ENCODE measurements around the gene OR9A2.
A peak's percentile ranks its signal among the peaks of the same experiment; 100 is the strongest.

The OR9A2 gene

GRCh38 chr7:143048827-143049226 is 21.9 kb upstream of the OR9A2 start:
- no peaks in the 10 kb centered on the region for H3K9me3 ChIP-seq (ENCODE audit: control insufficient read depth, low read length)
- H3K27me3 ChIP-seq (ENCODE audit: control insufficient read depth, insufficient read depth, low read length, poor library complexity, severe bottlenecking): no peaks in the 10 kb centered on the region
- H3K4me1 ChIP-seq (ENCODE audit: control insufficient read depth, insufficient read depth, low read length): no peaks in the 10 kb centered on the region
- H3K36me3 ChIP-seq (ENCODE audit: control insufficient read depth, insufficient read depth, low read length): no peaks in the 10 kb centered on the region
- no peak overlapping the region for H3K27ac ChIP-seq (ENCODE audit: insufficient read depth, low read depth, low read length, poor library complexity, severe bottlenecking)
- H3K4me3 ChIP-seq (ENCODE audit: insufficient read depth, low read depth, low read length): no peak overlapping the region

GRCh38 chr7:143047326-143047725 is 20.4 kb upstream of the OR9A2 start:
- H3K4me1 ChIP-seq (ENCODE audit: control insufficient read depth, insufficient read depth, low read length): peaks cover 9% of the 10 kb centered on the region
- H3K27ac ChIP-seq (ENCODE audit: insufficient read depth, low read depth, low read length, poor library complexity, severe bottlenecking): no peak overlapping the region
- H3K36me3 ChIP-seq (ENCODE audit: control insufficient read depth, insufficient read depth, low read length): no peaks in the 10 kb centered on the region
- WGBS, 2 experiments: 89 to 95% methylated on average over 1 to 2 of the region's 2 CpGs
- H3K27me3 ChIP-seq (ENCODE audit: control insufficient read depth, insufficient read depth, low read length, poor library complexity, severe bottlenecking): no peaks in the 10 kb centered on the region
- no peak overlapping the region for H3K4me3 ChIP-seq (ENCODE audit: insufficient read depth, low read depth, low read length)
- H3K9me3 ChIP-seq (ENCODE audit: control insufficient read depth, low read length): no peaks in the 10 kb centered on the region

GRCh38 chr7:143046426-143046851 is 19.5 kb upstream of the OR9A2 start:
- peaks cover 9% of the 10 kb centered on the region for H3K4me1 ChIP-seq (ENCODE audit: control insufficient read depth, insufficient read depth, low read length)
- H3K4me3 ChIP-seq (ENCODE audit: insufficient read depth, low read depth, low read length): no peak overlapping the region
- no peaks in the 10 kb centered on the region for H3K9me3 ChIP-seq (ENCODE audit: control insufficient read depth, low read length)
- 95 to 96% methylated on average over 3 of the region's 3 CpGs for WGBS, 2 experiments
- H3K27ac ChIP-seq (ENCODE audit: insufficient read depth, low read depth, low read length, poor library complexity, severe bottlenecking): no peak overlapping the region
- no peaks in the 10 kb centered on the region for H3K36me3 ChIP-seq (ENCODE audit: control insufficient read depth, insufficient read depth, low read length)
- H3K27me3 ChIP-seq (ENCODE audit: control insufficient read depth, insufficient read depth, low read length, poor library complexity, severe bottlenecking): no peaks in the 10 kb centered on the region

- H3K27ac ChIP-seq (ENCODE audit: insufficient read depth, low read depth, low read length, poor library complexity, severe bottlenecking): no peak overlapping the region
- H3K9me3 ChIP-seq (ENCODE audit: control insufficient read depth, low read length): no peaks in the 10 kb centered on the region
- no peaks in the 10 kb centered on the region for H3K36me3 ChIP-seq (ENCODE audit: control insufficient read depth, insufficient read depth, low read length)
- WGBS, 2 experiments: 58 to 91% methylated on average over 1 of the region's 2 CpGs
- H3K27me3 ChIP-seq (ENCODE audit: control insufficient read depth, insufficient read depth, low read length, poor library complexity, severe bottlenecking): no peaks in the 10 kb centered on the region
- H3K4me1 ChIP-seq (ENCODE audit: control insufficient read depth, insufficient read depth, low read length): peaks cover 9% of the 10 kb centered on the region
- H3K4me3 ChIP-seq (ENCODE audit: insufficient read depth, low read depth, low read length): no peak overlapping the region
Observed at GRCh38 chr7:143043391-143043790, 16.5 kb upstream of the OR9A2 start.

GRCh38 chr7:143042790-143043271 is 15.9 kb upstream of the OR9A2 start:
- H3K27ac ChIP-seq (ENCODE audit: insufficient read depth, low read depth, low read length, poor library complexity, severe bottlenecking): peak overlapping the region; percentile 47
- no peaks in the 10 kb centered on the region for H3K27me3 ChIP-seq (ENCODE audit: control insufficient read depth, insufficient read depth, low read length, poor library complexity, severe bottlenecking)
- H3K4me3 ChIP-seq (ENCODE audit: insufficient read depth, low read depth, low read length): no peak overlapping the region
- 61 to 71% methylated on average over 5 to 6 of the region's 6 CpGs for WGBS, 2 experiments
- no peaks in the 10 kb centered on the region for H3K9me3 ChIP-seq (ENCODE audit: control insufficient read depth, low read length)
- H3K4me1 ChIP-seq (ENCODE audit: control insufficient read depth, insufficient read depth, low read length): peaks cover 9% of the 10 kb centered on the region
- no peaks in the 10 kb centered on the region for H3K36me3 ChIP-seq (ENCODE audit: control insufficient read depth, insufficient read depth, low read length)

GRCh38 chr7:143042159-143042789 is 15.3 kb upstream of the OR9A2 start:
- H3K4me1 ChIP-seq (ENCODE audit: control insufficient read depth, insufficient read depth, low read length): peaks cover 9% of the 10 kb centered on the region
- WGBS, 2 experiments: 67 to 70% methylated on average over 3 of the region's 3 CpGs
- H3K27ac ChIP-seq (ENCODE audit: insufficient read depth, low read depth, low read length, poor library complexity, severe bottlenecking): peak overlapping the region; percentile 47
- no peaks in the 10 kb centered on the region for H3K36me3 ChIP-seq (ENCODE audit: control insufficient read depth, insufficient read depth, low read length)
- no peak overlapping the region for H3K4me3 ChIP-seq (ENCODE audit: insufficient read depth, low read depth, low read length)
- H3K9me3 ChIP-seq (ENCODE audit: control insufficient read depth, low read length): no peaks in the 10 kb centered on the region
- no peaks in the 10 kb centered on the region for H3K27me3 ChIP-seq (ENCODE audit: control insufficient read depth, insufficient read depth, low read length, poor library complexity, severe bottlenecking)

- Histone ChIP-seq H3K27me3 (ENCODE audit: control insufficient read depth, insufficient read depth, low read length, poor library complexity, severe bottlenecking) (no peaks in the 10 kb centered on the region), H3K4me3 (ENCODE audit: insufficient read depth, low read depth, low read length) (no peak overlapping the region), H3K4me1 (ENCODE audit: control insufficient read depth, insufficient read depth, low read length) (peaks cover 9% of the 10 kb centered on the region), H3K27ac (ENCODE audit: insufficient read depth, low read depth, low read length, poor library complexity, severe bottlenecking) (no peak overlapping the region), H3K36me3 (ENCODE audit: control insufficient read depth, insufficient read depth, low read length) (no peaks in the 10 kb centered on the region), H3K9me3 (ENCODE audit: control insufficient read depth, low read length) (no peaks in the 10 kb centered on the region)
- 94 to 95% methylated on average over 6 of the region's 6 CpGs for WGBS, 2 experiments
Observed at GRCh38 chr7:143041346-143041745, 14.4 kb upstream of the OR9A2 start.

GRCh38 chr7:143040209-143040715 is 13.3 kb upstream of the OR9A2 start:
- WGBS, 2 experiments: 92 to 95% methylated on average over 3 of the region's 3 CpGs
- H3K27ac ChIP-seq (ENCODE audit: insufficient read depth, low read depth, low read length, poor library complexity, severe bottlenecking): no peak overlapping the region
- peaks cover 9% of the 10 kb centered on the region for H3K4me1 ChIP-seq (ENCODE audit: control insufficient read depth, insufficient read depth, low read length)
- no peaks in the 10 kb centered on the region for H3K9me3 ChIP-seq (ENCODE audit: control insufficient read depth, low read length)
- no peaks in the 10 kb centered on the region for H3K27me3 ChIP-seq (ENCODE audit: control insufficient read depth, insufficient read depth, low read length, poor library complexity, severe bottlenecking)
- no peaks in the 10 kb centered on the region for H3K36me3 ChIP-seq (ENCODE audit: control insufficient read depth, insufficient read depth, low read length)
- H3K4me3 ChIP-seq (ENCODE audit: insufficient read depth, low read depth, low read length): no peak overlapping the region

GRCh38 chr7:143038635-143039034 is 11.7 kb upstream of the OR9A2 start:
- Histone ChIP-seq H3K4me3 (ENCODE audit: insufficient read depth, low read depth, low read length) (no peak overlapping the region), H3K4me1 (ENCODE audit: control insufficient read depth, insufficient read depth, low read length) (peaks cover 9% of the 10 kb centered on the region), H3K36me3 (ENCODE audit: control insufficient read depth, insufficient read depth, low read length) (no peaks in the 10 kb centered on the region), H3K27me3 (ENCODE audit: control insufficient read depth, insufficient read depth, low read length, poor library complexity, severe bottlenecking) (no peaks in the 10 kb centered on the region), H3K27ac (ENCODE audit: insufficient read depth, low read depth, low read length, poor library complexity, severe bottlenecking) (no peak overlapping the region), H3K9me3 (ENCODE audit: control insufficient read depth, low read length) (no peaks in the 10 kb centered on the region)
- 90 to 91% methylated on average over 5 of the region's 5 CpGs for WGBS, 2 experiments

GRCh38 chr7:143027683-143028082 is 751 bp upstream of the OR9A2 start:
- no peaks in the 10 kb centered on the region for H3K36me3 ChIP-seq (ENCODE audit: control insufficient read depth, insufficient read depth, low read length)
- no peaks in the 10 kb centered on the region for H3K9me3 ChIP-seq (ENCODE audit: control insufficient read depth, low read length)
- no peak overlapping the region for H3K4me3 ChIP-seq (ENCODE audit: insufficient read depth, low read depth, low read length)
- no peaks in the 10 kb centered on the region for H3K4me1 ChIP-seq (ENCODE audit: control insufficient read depth, insufficient read depth, low read length)
- no peak overlapping the region for H3K27ac ChIP-seq (ENCODE audit: insufficient read depth, low read depth, low read length, poor library complexity, severe bottlenecking)
- no peaks in the 10 kb centered on the region for H3K27me3 ChIP-seq (ENCODE audit: control insufficient read depth, insufficient read depth, low read length, poor library complexity, severe bottlenecking)
- 88 to 100% methylated on average over 2 of the region's 2 CpGs for WGBS, 2 experiments

Measured in ectodermal cell (in vitro differentiated cells).